MG63 (cell line): ENCODE data around the gene LNX1. TPM values are rescaled to one million over a fixed set of nuclear protein-coding genes. Genes with fewer than 3 reads are reported as not detected.
A peak's percentile ranks its signal among the peaks of the same experiment; 100 is the strongest.

Source experiments
- DNase-seq: peaks from one replicate; pipeline ENCODE4 v3.0.0-alpha.2; 2020
- H3K27me3 ChIP-seq: fragments of 250-450 bp; sonication (Bioruptor Pico); 2 replicates; pipeline ENCODE4 v1.5.1; 2020; ENCODE audit warnings: mild to moderate bottlenecking, moderate library complexity
- H3K36me3 ChIP-seq: fragments of 250-450 bp; sonication (Bioruptor Pico); 2 replicates; pipeline ENCODE4 v1.5.1; 2020; ENCODE audit warnings: mild to moderate bottlenecking, moderate library complexity
- H3K4me3 ChIP-seq: fragments of 250-450 bp; sonication (Bioruptor Pico); 2 replicates; pipeline ENCODE4 v1.5.1; 2020; ENCODE audit warnings: mild to moderate bottlenecking, moderate library complexity
- H3K9me3 ChIP-seq: fragments of 250-450 bp; sonication (Bioruptor Pico); 2 replicates; pipeline ENCODE4 v1.5.1; 2020; ENCODE audit warnings: mild to moderate bottlenecking, moderate library complexity
- total RNA-seq: library from RNA; depleted of rRNA; stranded (reverse); fragments of >200 nt; shearing (Covaris generic); gene quantifications from 2 replicates; pipeline ENCODE4 v1.2.3, GENCODE V29; 2014; ENCODE audit warnings: low replicate concordance

The LNX1 gene
- total RNA-seq, 1 experiment from 2014 or later, result 16.5 TPM

- no peaks in the 10 kb centered on the region for H3K9me3 ChIP-seq
- H3K27me3 ChIP-seq, result no peaks in the 10 kb centered on the region
- H3K36me3 ChIP-seq, result no peaks in the 10 kb centered on the region
- no peak for DNase-seq
- H3K4me3 ChIP-seq, result no peak overlapping the region
Measured at GRCh38 chr4:53534684-53535083, 56.6 kb downstream of the LNX1 start.

- no peaks in the 10 kb centered on the region for H3K27me3 ChIP-seq
- no peak for DNase-seq
Measured at GRCh38 chr4:53532521-53532920, 58.8 kb downstream of the LNX1 start.

GRCh38 chr4:53531585-53532224, 59.6 kb downstream of the LNX1 start:
- no peaks in the 10 kb centered on the region for H3K36me3 ChIP-seq
- no peak overlapping the region for H3K4me3 ChIP-seq
- no peaks in the 10 kb centered on the region for H3K27me3 ChIP-seq
- DNase-seq, result no peak
- H3K9me3 ChIP-seq, result no peaks in the 10 kb centered on the region

More at GRCh38 chr4:53532521-53532920, 58.8 kb downstream of the LNX1 start:
- Histone ChIP-seq H3K9me3 (no peaks in the 10 kb centered on the region), H3K36me3 (no peaks in the 10 kb centered on the region), H3K4me3 (no peak overlapping the region)

- Histone ChIP-seq H3K9me3 (no peaks in the 10 kb centered on the region), H3K36me3 (no peaks in the 10 kb centered on the region), H3K27me3 (no peaks in the 10 kb centered on the region), H3K4me3 (no peak overlapping the region)
- DNase-seq, result no peak
Measured at GRCh38 chr4:53529025-53529424, 62.3 kb downstream of the LNX1 start.

- DNase-seq, result no peak
- H3K36me3 ChIP-seq, result no peaks in the 10 kb centered on the region
- no peak overlapping the region for H3K4me3 ChIP-seq
- no peaks in the 10 kb centered on the region for H3K9me3 ChIP-seq
- no peaks in the 10 kb centered on the region for H3K27me3 ChIP-seq
Measured at GRCh38 chr4:53527930-53528329, 63.4 kb downstream of the LNX1 start.

- Histone ChIP-seq H3K4me3 (no peak overlapping the region), H3K27me3 (no peaks in the 10 kb centered on the region), H3K36me3 (no peaks in the 10 kb centered on the region), H3K9me3 (no peaks in the 10 kb centered on the region)
- DNase-seq, result no peak
Measured at GRCh38 chr4:53527326-53527725, 64.0 kb downstream of the LNX1 start.

GRCh38 chr4:53522334-53522733, 69.0 kb downstream of the LNX1 start:
- Histone ChIP-seq H3K4me3 (no peak overlapping the region), H3K9me3 (no peaks in the 10 kb centered on the region), H3K36me3 (no peaks in the 10 kb centered on the region), H3K27me3 (no peaks in the 10 kb centered on the region)
- no peak for DNase-seq

GRCh38 chr4:53520116-53520515, 71.2 kb downstream of the LNX1 start:
- no peaks in the 10 kb centered on the region for H3K36me3 ChIP-seq
- H3K4me3 ChIP-seq, result no peak overlapping the region

GRCh38 chr4:53518807-53519206, 72.5 kb downstream of the LNX1 start:
- no peaks in the 10 kb centered on the region for H3K27me3 ChIP-seq
- H3K36me3 ChIP-seq, result no peaks in the 10 kb centered on the region
- no peak for DNase-seq
- H3K4me3 ChIP-seq, result no peak overlapping the region
- no peaks in the 10 kb centered on the region for H3K9me3 ChIP-seq

More at GRCh38 chr4:53520116-53520515, 71.2 kb downstream of the LNX1 start:
- H3K9me3 ChIP-seq, result no peaks in the 10 kb centered on the region
- DNase-seq, result no peak
- H3K27me3 ChIP-seq, result no peaks in the 10 kb centered on the region

GRCh38 chr4:53515076-53515475, 76.2 kb downstream of the LNX1 start:
- no peaks in the 10 kb centered on the region for H3K36me3 ChIP-seq
- DNase-seq, result peak; percentile 31
- H3K27me3 ChIP-seq, result no peaks in the 10 kb centered on the region
- no peaks in the 10 kb centered on the region for H3K9me3 ChIP-seq
- no peak overlapping the region for H3K4me3 ChIP-seq

GRCh38 chr4:53514509-53514908, 76.8 kb downstream of the LNX1 start:
- Histone ChIP-seq H3K27me3 (no peaks in the 10 kb centered on the region), H3K9me3 (no peaks in the 10 kb centered on the region), H3K36me3 (no peaks in the 10 kb centered on the region), H3K4me3 (no peak overlapping the region)
- DNase-seq, result no peak

- H3K36me3 ChIP-seq, result no peaks in the 10 kb centered on the region
- no peak overlapping the region for H3K4me3 ChIP-seq
- DNase-seq, result no peak
- no peaks in the 10 kb centered on the region for H3K27me3 ChIP-seq
- no peaks in the 10 kb centered on the region for H3K9me3 ChIP-seq
Measured at GRCh38 chr4:53512608-53513007, 78.7 kb downstream of the LNX1 start.

GRCh38 chr4:53511014-53511413, 80.3 kb downstream of the LNX1 start:
- Histone ChIP-seq H3K9me3 (no peaks in the 10 kb centered on the region), H3K36me3 (no peaks in the 10 kb centered on the region), H3K4me3 (no peak overlapping the region), H3K27me3 (no peaks in the 10 kb centered on the region)
- no peak for DNase-seq

- Histone ChIP-seq H3K9me3 (no peaks in the 10 kb centered on the region), H3K36me3 (no peaks in the 10 kb centered on the region), H3K27me3 (no peaks in the 10 kb centered on the region), H3K4me3 (no peak overlapping the region)
- no peak for DNase-seq
Measured at GRCh38 chr4:53510321-53510720, 81.0 kb downstream of the LNX1 start.

- Histone ChIP-seq H3K27me3 (no peaks in the 10 kb centered on the region), H3K9me3 (no peaks in the 10 kb centered on the region), H3K4me3 (peak overlapping the region; percentile 43), H3K36me3 (no peaks in the 10 kb centered on the region)
- peak; percentile 80 for DNase-seq
Measured at GRCh38 chr4:53508446-53508845, 82.8 kb downstream of the LNX1 start.

GRCh38 chr4:53507671-53508286, 83.5 kb downstream of the LNX1 start:
- H3K9me3 ChIP-seq, result no peaks in the 10 kb centered on the region
- H3K4me3 ChIP-seq, result peak overlapping the region; percentile 43
- no peaks in the 10 kb centered on the region for H3K36me3 ChIP-seq
- DNase-seq, result peak; percentile 100
- no peaks in the 10 kb centered on the region for H3K27me3 ChIP-seq

- no peak for DNase-seq
- Histone ChIP-seq H3K9me3 (no peaks in the 10 kb centered on the region), H3K36me3 (no peaks in the 10 kb centered on the region), H3K4me3 (peak overlapping the region; percentile 43), H3K27me3 (no peaks in the 10 kb centered on the region)
Measured at GRCh38 chr4:53507058-53507457, 84.2 kb downstream of the LNX1 start.

GRCh38 chr4:53505947-53506346, 85.3 kb downstream of the LNX1 start:
- Histone ChIP-seq H3K4me3 (no peak overlapping the region), H3K27me3 (no peaks in the 10 kb centered on the region), H3K36me3 (no peaks in the 10 kb centered on the region), H3K9me3 (no peaks in the 10 kb centered on the region)
- DNase-seq, result no peak
